Uterus (tissue), 2 donors: ENCODE data around the gene EXOSC5.

Experiments
- POLR2A ChIP-seq, 2 donors: fragments of 450-650 bp; IDR thresholded peaks; one replicate each; pipeline ENCODE4 v1.6.1; 2016; ENCODE audit warnings: antibody characterized with exemption in 2 of 2, mild to moderate bottlenecking in 1 of 2, moderate library complexity in 1 of 2
- TF ChIP-seq, protein P1 (sequence below), 4 experiments: fragments of 200-600 bp in 2 of 4; fragments of 450-650 bp in 2 of 4; sonication (generic) in 2 of 4; IDR thresholded peaks; one replicate each; pipeline ENCODE4 v1.5.1; 2016 to 2019; ENCODE audit warnings: antibody characterized with exemption in 4 of 4, mild to moderate bottlenecking in 2 of 4, moderate library complexity in 1 of 4

GRCh38 chr19:41426116-41426841 is 29.1 kb upstream of the EXOSC5 start:
- TF ChIP-seq POLR2A (IDR thresholded peaks at IDR 0.05), result no peak
- TF ChIP-seq, protein P1, sequence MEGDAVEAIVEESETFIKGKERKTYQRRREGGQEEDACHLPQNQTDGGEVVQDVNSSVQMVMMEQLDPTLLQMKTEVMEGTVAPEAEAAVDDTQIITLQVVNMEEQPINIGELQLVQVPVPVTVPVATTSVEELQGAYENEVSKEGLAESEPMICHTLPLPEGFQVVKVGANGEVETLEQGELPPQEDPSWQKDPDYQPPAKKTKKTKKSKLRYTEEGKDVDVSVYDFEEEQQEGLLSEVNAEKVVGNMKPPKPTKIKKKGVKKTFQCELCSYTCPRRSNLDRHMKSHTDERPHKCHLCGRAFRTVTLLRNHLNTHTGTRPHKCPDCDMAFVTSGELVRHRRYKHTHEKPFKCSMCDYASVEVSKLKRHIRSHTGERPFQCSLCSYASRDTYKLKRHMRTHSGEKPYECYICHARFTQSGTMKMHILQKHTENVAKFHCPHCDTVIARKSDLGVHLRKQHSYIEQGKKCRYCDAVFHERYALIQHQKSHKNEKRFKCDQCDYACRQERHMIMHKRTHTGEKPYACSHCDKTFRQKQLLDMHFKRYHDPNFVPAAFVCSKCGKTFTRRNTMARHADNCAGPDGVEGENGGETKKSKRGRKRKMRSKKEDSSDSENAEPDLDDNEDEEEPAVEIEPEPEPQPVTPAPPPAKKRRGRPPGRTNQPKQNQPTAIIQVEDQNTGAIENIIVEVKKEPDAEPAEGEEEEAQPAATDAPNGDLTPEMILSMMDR (IDR thresholded peaks at IDR 0.05), result no peak
